ENCODE results near the gene NKAIN4.
"Not testable (repeated sequence)": the region's sequence is repeated elsewhere in the genome, so short reads cannot be mapped to it uniquely, and the experiment has no call there.

The NKAIN4 gene

DNA sequence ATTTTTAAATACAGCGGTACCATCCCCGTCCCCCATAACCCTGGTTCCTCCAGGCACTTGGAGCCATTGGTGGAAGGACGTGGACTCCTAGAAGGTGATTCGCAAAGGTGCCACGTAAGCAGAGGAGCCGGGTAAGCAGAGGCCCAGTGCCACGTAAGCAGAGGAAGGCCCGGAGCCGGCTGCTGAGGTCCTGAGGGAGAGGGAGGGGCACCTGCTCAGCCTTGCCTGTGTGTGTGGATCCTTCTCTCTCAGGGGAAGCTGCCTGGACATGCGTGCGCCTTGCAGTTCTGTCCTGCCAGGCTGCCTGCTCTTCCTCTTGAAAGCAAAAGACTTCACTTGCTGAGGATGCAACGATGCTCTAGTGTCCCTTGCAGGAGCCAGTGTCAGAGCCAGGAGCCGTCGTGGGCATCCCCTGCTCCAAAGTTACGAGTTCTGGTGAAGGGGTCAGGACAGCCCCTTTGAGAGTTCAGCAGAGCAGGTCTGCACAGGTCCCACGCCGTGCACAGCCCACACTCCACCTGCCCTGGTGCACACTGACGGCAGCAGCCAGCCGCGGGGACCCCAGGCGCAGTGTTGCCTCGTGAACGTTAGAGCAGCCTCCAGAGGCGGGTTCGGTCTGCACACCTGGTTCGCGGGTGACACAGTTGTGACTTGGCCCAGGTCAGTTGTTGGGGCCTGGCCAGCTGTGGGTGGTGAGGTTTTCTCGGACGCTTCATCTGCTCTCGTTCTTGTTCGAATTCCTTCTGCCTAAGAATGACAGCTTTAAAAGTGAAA is 1.9 kb upstream of the NKAIN4 start:
- no peak for DNase-seq

GRCh38 chr20:63254606-63255384 is 532 bp upstream of the NKAIN4 start:
- DNase-seq, result no peak

DNA sequence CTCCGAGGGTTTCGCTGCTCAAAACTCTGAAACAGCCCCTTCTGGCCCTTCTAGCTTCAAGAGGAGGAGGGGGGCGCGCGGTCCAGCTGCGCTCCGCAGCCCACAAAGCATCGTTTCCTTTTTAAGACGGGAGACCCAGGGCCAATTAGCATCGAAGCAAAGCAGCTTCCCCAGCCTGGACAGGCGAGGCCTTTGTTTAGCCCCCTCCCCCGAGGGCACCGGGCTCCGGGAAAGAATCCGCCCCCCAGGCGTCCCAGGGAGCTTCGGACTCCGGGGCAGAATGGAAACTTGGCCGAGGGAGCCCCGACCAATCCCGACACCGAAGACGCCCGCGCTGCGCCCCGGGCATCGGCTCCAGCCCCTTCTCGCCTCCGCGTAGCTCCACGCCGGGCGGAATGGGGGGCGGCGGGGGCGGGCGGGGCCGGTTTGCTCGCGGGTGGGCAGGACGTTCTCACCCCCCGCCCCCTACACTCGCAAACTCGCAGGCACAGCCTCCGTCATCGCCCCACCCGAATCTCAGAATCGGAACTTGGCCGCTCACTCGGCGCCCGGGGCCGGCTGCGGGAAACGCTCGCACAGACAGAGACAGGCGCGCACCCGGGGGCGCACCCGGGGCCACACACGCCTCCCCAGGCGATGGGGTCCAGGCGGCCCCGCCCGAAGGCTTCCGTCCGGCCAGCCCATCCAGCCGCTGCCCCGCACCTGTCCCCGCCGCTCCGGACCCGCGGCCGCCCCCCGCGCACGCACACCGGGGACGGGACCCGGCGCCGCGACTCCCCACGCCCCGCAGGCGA is 628 bp downstream of the NKAIN4 start:
- no peak for DNase-seq

DNA sequence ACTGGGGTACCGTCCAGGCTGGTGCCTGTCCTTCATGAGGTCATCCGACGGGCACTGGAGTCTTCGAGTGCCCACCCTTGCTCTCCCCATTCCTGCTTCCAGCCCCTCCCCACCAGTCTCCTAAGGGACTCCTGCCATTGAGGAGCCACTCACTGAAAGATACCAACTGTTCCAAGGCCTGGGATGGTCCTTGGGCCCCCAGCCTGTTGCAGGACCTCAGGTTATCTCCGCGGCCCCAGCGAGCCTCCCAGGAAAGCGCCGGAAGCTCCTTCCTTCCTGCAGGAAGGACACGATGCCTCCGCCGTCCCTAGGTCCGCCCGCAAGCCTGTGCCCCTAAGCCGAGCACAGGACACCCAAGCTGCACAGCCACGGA is 1.2 kb downstream of the NKAIN4 start:
- no peak for DNase-seq

DNA sequence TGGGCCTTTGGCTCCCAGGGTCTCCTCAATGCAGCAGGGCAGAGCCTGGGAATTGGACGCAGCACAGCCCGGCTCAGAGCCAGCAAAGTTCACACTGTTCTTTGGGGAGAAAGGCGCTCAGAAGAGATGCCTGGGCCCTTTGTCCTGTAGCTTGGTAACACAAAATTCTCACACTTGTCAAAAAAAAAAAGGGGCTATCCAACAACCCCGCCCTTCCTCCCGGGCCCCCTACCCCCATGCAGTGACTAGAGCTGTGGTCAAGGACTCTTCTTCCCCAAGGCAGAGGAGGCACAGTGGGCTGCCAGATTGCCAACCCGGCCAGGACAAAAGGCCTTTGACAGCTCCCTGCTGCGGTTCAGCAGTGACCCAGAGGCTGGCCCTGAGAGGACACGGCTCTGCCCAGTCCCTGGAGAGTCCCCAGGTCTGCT is 2.0 kb downstream of the NKAIN4 start:
- no peak for DNase-seq

DNA sequence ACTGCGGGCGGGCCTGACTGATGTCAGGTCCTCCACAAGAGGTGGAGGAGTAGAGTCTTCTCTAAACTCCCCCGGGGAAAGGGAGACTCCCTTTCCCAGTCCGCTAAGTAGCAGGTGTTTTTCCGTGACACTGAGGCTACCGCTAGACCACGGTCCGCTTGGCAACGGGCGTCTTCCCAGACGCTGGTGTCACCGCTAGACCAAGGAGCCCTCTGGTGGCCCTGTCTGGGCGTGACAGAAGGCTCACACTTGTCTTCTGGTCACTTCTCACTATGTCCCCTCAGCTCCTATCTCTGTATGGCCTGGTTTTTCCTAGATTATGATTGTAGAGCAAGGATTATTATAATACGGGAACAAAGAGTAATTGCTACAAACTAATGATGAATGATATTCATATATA is 2.9 kb downstream of the NKAIN4 start:
- not testable (repeated sequence) for DNase-seq

- no peak for DNase-seq
Measured at GRCh38 chr20:63249891-63250290, 4.4 kb downstream of the NKAIN4 start.

GRCh38 chr20:63248835-63249591 is 5.2 kb downstream of the NKAIN4 start:
- DNase-seq, result no peak

GRCh38 chr20:63247671-63248228 is 6.5 kb downstream of the NKAIN4 start:
- no peak for DNase-seq

GRCh38 chr20:63246490-63247288 is 7.6 kb downstream of the NKAIN4 start:
- DNase-seq, result no peak

- DNase-seq, result no peak
Measured at GRCh38 chr20:63244468-63244867, 9.8 kb downstream of the NKAIN4 start.

GRCh38 chr20:63243604-63244247 is 10.5 kb downstream of the NKAIN4 start:
- no peak for DNase-seq

- no peak for DNase-seq
Measured at GRCh38 chr20:63242736-63243135, 11.5 kb downstream of the NKAIN4 start.

- DNase-seq, result no peak
Measured at GRCh38 chr20:63241272-63241671, 13.0 kb downstream of the NKAIN4 start.

- no peak for DNase-seq
Measured at GRCh38 chr20:63240004-63240403, 14.3 kb downstream of the NKAIN4 start.

DNA sequence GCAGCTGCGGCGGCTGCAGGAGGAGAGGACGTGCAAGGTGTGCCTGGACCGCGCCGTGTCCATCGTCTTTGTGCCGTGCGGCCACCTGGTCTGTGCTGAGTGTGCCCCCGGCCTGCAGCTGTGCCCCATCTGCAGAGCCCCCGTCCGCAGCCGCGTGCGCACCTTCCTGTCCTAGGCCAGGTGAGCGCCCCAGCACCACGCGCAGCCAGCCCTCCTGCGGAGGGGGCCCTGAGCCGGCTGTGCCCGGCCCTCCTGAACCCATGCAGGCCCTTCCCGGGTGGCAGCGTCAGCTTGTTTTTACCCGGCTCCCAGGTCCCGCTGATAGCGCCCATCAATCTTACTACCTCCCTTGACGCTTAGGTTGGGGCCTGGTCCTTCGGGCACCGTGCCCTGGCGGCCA is 14.8 kb downstream of the NKAIN4 start:
- DNase-seq, result no peak

- no peak for DNase-seq
Measured at GRCh38 chr20:63238514-63239125, 15.6 kb downstream of the NKAIN4 start.

GRCh38 chr20:63238031-63238430 is 16.2 kb downstream of the NKAIN4 start:
- no peak for DNase-seq

DNA sequence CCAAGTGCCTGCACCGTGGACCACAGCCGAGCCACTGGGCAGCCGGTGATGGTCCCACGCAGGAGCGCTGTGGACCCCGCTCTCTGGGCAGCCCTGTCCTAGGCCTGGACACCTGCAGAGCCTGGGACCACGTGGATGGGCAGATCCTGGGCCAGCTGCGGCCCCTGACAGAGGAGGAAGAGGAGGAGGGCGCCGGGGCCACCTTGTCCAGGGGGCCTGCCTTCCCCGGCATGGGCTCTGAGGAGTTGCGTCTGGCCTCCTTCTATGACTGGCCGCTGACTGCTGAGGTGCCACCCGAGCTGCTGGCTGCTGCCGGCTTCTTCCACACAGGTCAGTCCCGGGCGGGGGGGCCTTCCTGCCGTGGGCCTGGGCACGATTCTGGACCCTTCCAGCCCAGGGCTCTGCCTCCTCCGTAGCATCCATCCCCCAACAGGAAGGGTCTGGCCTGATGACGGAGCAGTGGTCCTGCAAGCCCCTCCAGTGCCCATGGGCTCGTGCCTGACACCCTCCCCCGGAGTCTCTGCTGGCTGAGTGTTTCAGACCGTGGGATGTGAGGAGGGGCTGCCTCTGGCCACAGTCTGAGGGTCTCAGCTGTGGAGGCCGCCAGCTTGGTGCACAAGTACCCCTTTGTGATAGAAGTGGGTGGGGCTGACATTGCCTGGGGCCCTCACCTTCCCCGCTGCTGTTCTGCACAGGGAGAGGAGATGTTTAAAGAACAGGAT is 18.0 kb downstream of the NKAIN4 start:
- no peak for DNase-seq

All from suppressor macrophage treated with lipopolysaccharide for 4 hours (primary cell).